ENCODE data around the gene EFNA5.

Gene EFNA5

DNA sequence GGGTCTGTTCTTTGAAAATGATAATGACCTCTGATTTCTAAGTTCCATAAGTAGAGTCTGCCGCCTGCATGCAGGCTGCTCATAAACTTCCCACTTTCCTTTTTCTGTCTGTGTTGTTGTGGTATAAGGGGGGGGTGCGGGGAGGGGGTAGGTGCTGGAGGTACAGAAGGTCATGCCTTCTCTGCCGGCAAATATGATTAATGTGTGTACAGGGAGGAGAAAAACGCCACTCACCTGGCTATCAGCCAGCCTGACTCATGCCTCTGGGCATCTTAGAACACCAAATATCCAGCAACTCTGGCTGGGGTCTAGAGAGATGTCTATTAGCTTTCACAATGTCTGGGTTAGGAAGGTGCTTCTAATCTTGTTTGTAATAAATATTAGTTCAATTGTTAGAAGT lies 128.3 kb downstream of the EFNA5 start:
- DNase-seq = no peak

GRCh38 chr5:107541400-107541799 lies 129.3 kb downstream of the EFNA5 start:
- no peak for DNase-seq

- no peak for DNase-seq
Measured at GRCh38 chr5:107539726-107540330, 130.9 kb downstream of the EFNA5 start.

DNA sequence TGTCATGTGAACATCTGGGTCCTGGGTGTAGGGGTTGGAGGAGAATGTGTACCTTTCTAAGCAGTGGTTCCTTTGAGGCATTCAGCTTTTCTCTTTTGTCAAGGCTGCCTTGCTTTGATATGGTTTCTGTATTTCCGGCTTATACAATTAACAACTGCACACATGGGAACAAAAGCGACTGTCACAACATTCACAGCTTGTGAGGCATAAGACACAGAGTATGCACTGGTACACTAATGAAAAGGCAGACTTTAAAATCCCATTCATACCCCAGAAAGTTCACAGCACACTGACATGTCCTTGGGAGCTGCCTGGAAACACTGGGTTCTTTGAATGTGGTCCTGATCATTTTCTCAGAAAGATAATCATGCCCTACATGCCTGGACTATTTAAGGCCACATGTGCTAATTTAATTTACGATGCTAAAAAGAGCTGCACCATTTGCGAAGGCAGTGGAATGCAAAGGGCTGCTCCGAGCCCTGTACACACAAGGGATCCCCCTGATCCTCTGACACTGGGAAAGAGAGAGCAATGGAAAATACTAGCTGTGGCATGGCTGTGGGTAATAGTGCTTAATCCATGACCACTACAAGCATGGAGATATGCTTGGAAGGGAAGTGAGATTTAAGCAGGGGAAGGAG lies 131.8 kb downstream of the EFNA5 start:
- DNase-seq = no peak

DNA sequence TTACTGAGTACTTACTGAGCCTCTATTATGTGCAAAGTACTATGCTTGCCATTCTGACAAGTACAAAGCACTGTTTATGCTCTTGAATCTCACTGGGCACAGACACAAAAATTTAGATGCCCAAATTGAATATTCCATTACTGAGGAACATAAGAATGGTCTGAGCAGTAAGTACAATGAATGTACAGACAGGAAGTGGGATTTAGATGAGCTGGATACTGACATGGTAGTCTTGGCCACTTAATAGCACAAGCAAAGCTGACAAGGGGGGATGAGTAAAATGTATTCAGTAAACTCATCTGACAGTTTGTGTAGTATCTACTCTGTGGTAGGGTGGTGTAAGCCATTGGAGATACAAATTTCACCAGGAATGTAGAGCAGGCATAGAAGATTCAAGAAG lies 132.4 kb downstream of the EFNA5 start:
- no peak for DNase-seq

DNA sequence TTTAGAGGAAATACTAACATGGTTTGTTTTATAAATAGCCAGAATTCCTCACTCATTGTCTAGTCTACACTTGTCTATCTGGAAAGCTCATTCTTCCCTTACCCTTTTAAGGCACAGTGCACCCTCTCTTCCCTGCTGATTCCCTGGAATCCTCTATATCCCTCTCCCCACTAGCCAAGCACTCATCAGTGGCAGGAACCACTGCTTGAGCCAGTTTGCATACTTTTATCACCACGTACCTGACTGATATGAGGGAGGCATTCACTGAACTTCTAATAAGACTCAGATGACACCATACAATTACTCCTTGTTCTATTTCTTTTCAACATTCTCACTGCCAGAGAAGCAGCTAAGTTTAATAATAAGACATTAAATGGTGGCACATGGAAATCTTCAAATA lies 134.9 kb downstream of the EFNA5 start:
- no peak for DNase-seq

DNA sequence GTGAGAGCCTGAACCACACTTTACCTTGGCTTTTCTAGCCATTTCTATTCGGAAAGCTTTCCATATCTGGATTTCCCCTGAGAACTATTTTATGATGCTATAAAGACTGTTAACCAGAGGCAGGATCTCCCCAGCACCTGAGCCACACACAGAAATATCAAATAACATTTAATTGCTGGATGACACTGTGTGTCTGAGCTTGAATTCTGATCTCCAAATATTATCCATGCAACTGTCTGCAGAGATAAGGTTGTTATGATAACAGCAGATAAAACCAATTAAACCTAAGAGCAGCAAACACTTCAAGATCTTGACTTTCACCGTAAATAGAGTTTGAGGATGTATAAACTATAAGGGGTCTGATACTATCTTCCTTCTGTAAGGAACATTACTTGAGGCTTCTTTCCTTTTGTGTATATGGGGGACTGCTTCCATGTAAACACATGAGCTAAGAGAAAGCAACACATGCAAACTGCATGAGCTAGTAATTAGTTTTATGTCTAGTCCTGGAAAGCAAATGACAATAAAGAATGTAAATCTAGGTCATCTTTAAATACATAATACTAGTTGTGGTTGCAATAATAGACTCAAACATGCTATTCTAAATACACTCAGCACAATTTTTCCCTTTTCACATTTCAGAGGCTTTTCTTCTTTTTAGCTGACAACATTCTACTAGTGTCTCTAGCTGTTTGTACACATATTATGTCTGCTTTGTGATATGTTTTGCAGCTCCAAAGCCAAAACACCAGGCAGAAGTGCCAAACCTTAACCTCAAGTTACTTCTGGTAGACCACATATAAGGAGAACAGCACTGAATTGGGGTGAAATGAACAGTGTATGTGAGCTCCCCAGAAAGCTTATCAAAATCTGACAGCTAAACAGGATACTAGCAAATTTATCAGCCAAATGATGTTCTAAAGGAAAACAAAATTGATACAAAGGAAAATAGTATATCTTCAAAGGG lies 136.5 kb downstream of the EFNA5 start:
- DNase-seq = no peak

- no peak for DNase-seq
Measured at GRCh38 chr5:107532916-107533315, 137.8 kb downstream of the EFNA5 start.

DNA sequence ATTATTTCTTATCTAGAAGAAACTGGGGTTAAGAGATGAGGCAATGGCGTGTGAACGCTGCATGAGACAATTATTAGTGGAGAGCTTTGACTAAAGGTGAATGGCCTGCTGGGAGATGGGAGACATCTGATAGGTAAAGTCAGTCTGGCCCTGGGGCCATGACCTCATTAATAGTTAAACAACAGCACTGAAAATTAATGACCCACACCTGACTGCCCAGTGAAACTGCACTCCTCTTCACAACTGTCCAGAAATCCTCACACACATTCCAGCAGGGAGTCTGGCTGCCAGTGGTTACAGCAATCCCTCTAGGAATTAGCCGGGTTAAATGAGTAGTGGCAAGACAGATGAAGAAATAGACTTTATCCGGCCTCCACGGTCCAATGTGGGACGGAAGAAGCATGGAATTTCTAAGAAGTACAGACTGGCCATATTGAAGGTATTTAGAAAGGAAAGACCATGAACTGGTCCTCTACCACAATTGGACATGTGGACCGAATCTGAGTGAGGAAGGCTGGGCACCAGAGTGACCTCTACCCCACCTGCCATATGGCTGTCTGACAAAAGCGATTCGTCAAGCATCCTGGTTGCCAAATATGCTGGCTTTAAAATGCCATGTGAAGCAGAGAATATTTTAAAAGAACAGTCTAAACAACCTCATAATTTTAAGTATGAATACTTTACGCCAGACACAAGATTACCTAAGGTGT lies 138.4 kb downstream of the EFNA5 start:
- no peak for DNase-seq

GRCh38 chr5:107531308-107531707 lies 139.4 kb downstream of the EFNA5 start:
- no peak for DNase-seq

- DNase-seq = no peak
Measured at GRCh38 chr5:107529618-107530017, 141.1 kb downstream of the EFNA5 start.

GRCh38 chr5:107526270-107526937 lies 144.3 kb downstream of the EFNA5 start:
- no peak for DNase-seq

DNA sequence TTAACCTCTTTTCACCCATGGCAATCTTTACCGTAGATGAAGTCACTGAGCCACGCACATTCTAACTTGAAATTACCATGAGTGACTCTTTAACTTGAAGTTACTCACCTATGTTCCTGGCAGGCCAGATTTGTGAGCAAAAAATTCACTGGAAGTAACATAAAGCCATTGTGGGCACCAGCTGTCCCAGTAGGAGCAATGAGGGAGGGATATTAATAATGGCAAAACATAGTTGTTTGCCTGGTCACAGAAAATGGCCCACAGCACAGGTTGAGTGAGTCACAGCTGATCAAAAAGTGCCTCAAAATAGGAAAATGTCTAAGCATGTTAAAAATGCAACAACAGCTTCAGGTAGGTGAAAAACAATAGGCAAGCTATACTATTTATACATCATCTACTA lies 146.6 kb downstream of the EFNA5 start:
- DNase-seq = no peak

GRCh38 chr5:107523029-107523680 lies 147.6 kb downstream of the EFNA5 start:
- no peak for DNase-seq

DNA sequence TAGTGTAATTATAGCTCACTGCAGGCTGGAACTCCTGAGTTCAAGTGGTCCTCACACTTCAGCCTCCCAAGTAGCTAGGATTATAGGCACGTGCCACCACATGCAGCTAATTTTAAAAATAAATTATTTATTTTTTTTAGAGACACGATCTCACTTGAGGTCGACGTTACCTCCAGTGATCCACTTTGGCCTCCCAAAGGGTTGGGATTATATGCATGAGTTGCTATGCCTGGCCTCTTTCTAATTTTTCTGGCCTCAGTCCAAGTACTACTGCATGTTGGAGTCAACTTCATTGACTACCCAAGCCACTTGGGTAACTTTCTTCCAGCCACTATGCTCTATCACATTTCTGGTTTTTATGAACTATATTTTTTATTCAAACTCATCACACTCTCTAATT lies 148.3 kb downstream of the EFNA5 start:
- no peak for DNase-seq

DNA sequence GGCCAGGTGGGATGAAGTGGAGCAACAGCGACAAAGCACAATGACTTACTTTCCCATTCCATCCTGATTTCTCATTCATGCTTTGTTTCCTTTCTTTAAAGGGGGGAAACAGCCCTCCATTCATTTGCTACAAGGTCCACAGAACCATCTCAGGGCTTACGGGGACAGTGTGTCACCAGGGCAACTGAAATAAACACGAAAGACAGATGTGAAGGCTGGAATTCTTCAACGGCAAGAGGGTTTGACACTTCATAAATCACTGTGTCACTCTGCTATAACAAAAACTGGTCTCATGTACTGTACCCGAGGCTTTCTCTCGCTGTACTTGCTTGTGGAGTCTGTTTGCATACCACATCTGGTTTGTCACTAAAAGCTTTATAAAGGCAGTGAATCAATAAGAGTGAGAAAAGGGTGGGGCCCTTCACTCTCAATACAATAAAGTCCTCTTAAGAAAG lies 150.8 kb downstream of the EFNA5 start:
- no peak for DNase-seq

- no peak for DNase-seq
Measured at GRCh38 chr5:107518616-107519015, 152.1 kb downstream of the EFNA5 start.

GRCh38 chr5:107518190-107518589 lies 152.5 kb downstream of the EFNA5 start:
- DNase-seq = no peak

GRCh38 chr5:107517185-107518033 lies 153.3 kb downstream of the EFNA5 start:
- no peak for DNase-seq

DNA sequence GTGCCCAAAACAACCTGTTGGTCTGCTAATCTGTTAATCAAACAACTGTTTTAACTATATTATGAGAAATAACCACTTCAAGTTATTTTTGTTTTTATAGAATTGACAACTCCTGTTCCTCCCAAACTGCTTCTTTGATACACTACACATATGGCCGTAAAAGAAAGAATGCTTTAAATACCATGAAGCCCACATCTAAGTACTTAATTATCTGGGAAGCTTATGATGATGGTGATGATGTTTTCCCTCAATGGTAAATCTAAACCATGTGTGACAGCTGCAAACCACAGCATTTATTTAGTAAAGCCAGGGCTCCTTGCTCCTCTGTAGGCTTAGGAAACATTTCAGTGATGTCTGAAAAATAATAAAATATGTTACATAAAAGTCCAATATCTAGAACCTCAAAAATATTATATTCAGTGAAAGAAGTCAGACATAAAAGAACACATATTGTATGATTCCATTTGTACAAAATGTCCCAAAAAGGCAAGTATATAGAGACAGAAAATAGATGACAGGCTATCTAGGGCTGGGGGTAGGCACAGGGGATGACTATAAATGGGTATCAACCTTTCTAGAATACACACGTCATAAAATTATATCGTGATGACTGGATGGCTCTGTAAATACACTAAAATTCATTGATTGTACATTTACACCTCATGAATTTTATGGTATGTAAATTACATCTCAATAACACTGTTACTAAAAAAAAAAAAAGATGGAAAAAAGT lies 154.1 kb downstream of the EFNA5 start:
- no peak for DNase-seq
